Measurements from ENCODE around the gene THEMIS2. TPM values are rescaled to one million over a fixed set of nuclear protein-coding genes. Genes with fewer than 3 reads are reported as not detected.
A peak's percentile ranks its signal among the peaks of the same experiment; 100 is the strongest.

THEMIS2 gene
- total RNA-seq, 1 donor from 2014 or later = 21.9 TPM

- Histone ChIP-seq H3K4me1 (peaks cover 30% of the 10 kb centered on the region), H3K36me3 (no peaks in the 10 kb centered on the region), H3K4me3 (peak overlapping the region; percentile 68 to 84), H3K27ac (peak overlapping the region; percentile 79), H3K9me3 (no peaks in the 10 kb centered on the region), H3K27me3 (no peaks in the 10 kb centered on the region)
- peak in 1 of 2 donors; percentile 68 for TF ChIP-seq POLR2AphosphoS5 (IDR thresholded peaks at IDR 0.05; ENCODE audit: insufficient read depth in 1 of 2, low read depth in 1 of 2)
- TF ChIP-seq CTCF (IDR thresholded peaks at IDR 0.05) = peak in 1 of 3 experiments; percentile 17
- no peak for TF ChIP-seq POLR2A (IDR thresholded peaks at IDR 0.05)
- intact Hi-C loops (cut with DNase I) = no loop called here
- DNase-seq (ENCODE audit: extremely low spot score in 2 of 2) = no peak
Observed at GRCh38 chr1:27872802-27873551, 633 bp downstream of the THEMIS2 start.

GRCh38 chr1:27873671-27874384, 1.5 kb downstream of the THEMIS2 start:
- intact Hi-C loops (cut with DNase I) = no loop called here
- Histone ChIP-seq H3K9me3 (no peaks in the 10 kb centered on the region), H3K36me3 (no peaks in the 10 kb centered on the region), H3K4me3 (peak overlapping the region; percentile 68 to 84), H3K27ac (peak overlapping the region; percentile 79), H3K27me3 (no peaks in the 10 kb centered on the region), H3K4me1 (peaks cover 23% of the 10 kb centered on the region)
- DNase-seq (ENCODE audit: extremely low spot score in 2 of 2) = no peak
- TF ChIP-seq CTCF (IDR thresholded peaks at IDR 0.05) (no peak), POLR2A (IDR thresholded peaks at IDR 0.05) (no peak), POLR2AphosphoS5 (IDR thresholded peaks at IDR 0.05; ENCODE audit: insufficient read depth in 1 of 2, low read depth in 1 of 2) (no peak)

- no peak for DNase-seq (ENCODE audit: extremely low spot score in 2 of 2)
- Histone ChIP-seq H3K4me3 (no peak overlapping the region), H3K36me3 (no peaks in the 10 kb centered on the region), H3K4me1 (peaks cover 19% of the 10 kb centered on the region), H3K9me3 (no peaks in the 10 kb centered on the region), H3K27me3 (no peaks in the 10 kb centered on the region), H3K27ac (peak overlapping the region; percentile 79)
- TF ChIP-seq POLR2A (IDR thresholded peaks at IDR 0.05) (no peak), CTCF (IDR thresholded peaks at IDR 0.05) (no peak), POLR2AphosphoS5 (IDR thresholded peaks at IDR 0.05; ENCODE audit: insufficient read depth in 1 of 2, low read depth in 1 of 2) (no peak)
- intact Hi-C loops (cut with DNase I) = no loop called here
Observed at GRCh38 chr1:27876341-27877114, 4.2 kb downstream of the THEMIS2 start.

DNA sequence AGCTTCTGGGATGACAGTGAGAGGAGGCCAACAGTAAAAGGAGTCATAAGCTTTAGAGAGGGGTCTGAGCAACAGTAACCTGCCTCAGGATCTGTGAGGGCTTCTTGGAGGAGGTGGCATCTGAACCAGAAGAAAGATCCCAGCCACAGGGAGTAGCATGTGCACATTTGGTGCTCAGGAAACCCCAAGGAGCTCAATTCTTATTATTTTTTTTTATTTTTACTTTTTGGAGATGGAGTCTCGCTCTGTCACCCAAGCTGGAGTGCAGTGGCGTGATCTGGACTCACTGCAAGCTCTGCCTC, 4.7 kb downstream of the THEMIS2 start:
- intact Hi-C loops (cut with DNase I) = no loop called here
- TF ChIP-seq POLR2A (IDR thresholded peaks at IDR 0.05) (no peak), POLR2AphosphoS5 (IDR thresholded peaks at IDR 0.05; ENCODE audit: insufficient read depth in 1 of 2, low read depth in 1 of 2) (no peak)
- Histone ChIP-seq H3K27me3 (no peaks in the 10 kb centered on the region), H3K27ac (no peak overlapping the region), H3K9me3 (no peaks in the 10 kb centered on the region), H3K36me3 (no peaks in the 10 kb centered on the region), H3K4me1 (peaks cover 19% of the 10 kb centered on the region), H3K4me3 (no peak overlapping the region)
- no peak for DNase-seq (ENCODE audit: extremely low spot score in 2 of 2)

- intact Hi-C loops (cut with DNase I) = no loop called here
Observed at GRCh38 chr1:27878039-27878438, 5.7 kb downstream of the THEMIS2 start.

More at GRCh38 chr1:27878039-27878438, 5.7 kb downstream of the THEMIS2 start:
- Histone ChIP-seq H3K27ac (no peak overlapping the region), H3K27me3 (no peaks in the 10 kb centered on the region), H3K9me3 (no peaks in the 10 kb centered on the region), H3K4me3 (no peak overlapping the region), H3K4me1 (peaks cover 12% of the 10 kb centered on the region), H3K36me3 (no peaks in the 10 kb centered on the region)
- TF ChIP-seq CTCF (IDR thresholded peaks at IDR 0.05) (no peak), POLR2AphosphoS5 (IDR thresholded peaks at IDR 0.05; ENCODE audit: insufficient read depth in 1 of 2, low read depth in 1 of 2) (no peak), POLR2A (IDR thresholded peaks at IDR 0.05) (no peak)
- DNase-seq (ENCODE audit: extremely low spot score in 2 of 2) = no peak

Measured in vagina (tissue), 2 donors.